ENCODE measurements around the gene PARP4.
"Not testable (repeated sequence)": the region's sequence is repeated elsewhere in the genome, so short reads cannot be mapped to it uniquely, and the experiment has no call there.

PARP4 gene

DNA sequence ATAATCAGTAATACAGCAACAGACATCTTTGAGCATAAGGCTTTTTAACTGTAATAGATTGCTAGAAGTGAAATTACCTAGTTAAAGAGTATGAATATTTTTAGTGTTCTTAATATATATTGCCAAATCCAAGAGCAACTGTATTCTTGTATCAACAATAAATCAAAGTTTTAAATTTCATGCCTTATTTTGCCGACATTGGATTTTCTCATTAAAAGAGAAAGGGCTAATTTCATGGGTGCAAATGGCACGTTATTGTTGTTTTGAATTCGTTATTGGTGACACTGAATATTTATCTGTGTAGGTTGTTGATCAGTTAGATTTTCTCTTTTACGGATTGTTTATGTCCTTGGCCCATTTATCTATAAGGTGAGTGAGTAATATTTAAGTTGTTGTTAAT lies 106.1 kb downstream of the PARP4 start:
- Histone ChIP-seq H3K4me1 (ENCODE audit: control insufficient read depth in 1 of 2, insufficient read depth in 2 of 2, low read length in 2 of 2) (no peaks in the 10 kb centered on the region), H3K27ac (ENCODE audit: low read depth, low read length) (no peak overlapping the region), H2BK120ac (ENCODE audit: insufficient read depth, low read length, poor library complexity) (no peak overlapping the region), H3K79me2 (ENCODE audit: control insufficient read depth, insufficient read depth, low read length, poor library complexity) (no peaks in the 10 kb centered on the region), H3K79me1 (ENCODE audit: low read length) (no peaks in the 10 kb centered on the region), H3K9ac (ENCODE audit: low read length) (no peak overlapping the region), H3K18ac (ENCODE audit: low read length) (no peak overlapping the region), H3K36me3 (ENCODE audit: control insufficient read depth in 1 of 2, insufficient read depth in 2 of 2, low read length in 2 of 2) (no peaks in the 10 kb centered on the region), H3K9me3 (ENCODE audit: insufficient read depth, low read depth, low read length) (no peaks in the 10 kb centered on the region), H2AK5ac (ENCODE audit: low read length) (no peak overlapping the region), H3K4me2 (ENCODE audit: low read length) (no peak overlapping the region), H3K27me3 (ENCODE audit: insufficient read depth, low read length) (no peaks in the 10 kb centered on the region), H4K12ac (ENCODE audit: low read depth, low read length) (no peak overlapping the region), H3K4me3 (ENCODE audit: low read depth, low read length) (no peak overlapping the region), H3K23ac (ENCODE audit: low read length) (no peak overlapping the region), H4K8ac (ENCODE audit: low read depth, low read length) (no peak overlapping the region), H3K14ac (ENCODE audit: low read length) (no peak overlapping the region), H2AFZ (ENCODE audit: insufficient read depth, low read length, poor library complexity) (no peak overlapping the region), H2BK12ac (ENCODE audit: low read length) (no peak overlapping the region), H4K91ac (ENCODE audit: low read depth, low read length) (no peak overlapping the region), H3K4ac (ENCODE audit: low read depth, low read length) (no peak overlapping the region), H2BK5ac (ENCODE audit: low read depth, low read length, poor library complexity) (no peak overlapping the region)
- DNase-seq, result no peak
- WGBS (ENCODE audit: extremely low coverage, insufficient coverage, insufficient read length), result no CpG with 5 or more reads among the region's 4 CpGs

DNA sequence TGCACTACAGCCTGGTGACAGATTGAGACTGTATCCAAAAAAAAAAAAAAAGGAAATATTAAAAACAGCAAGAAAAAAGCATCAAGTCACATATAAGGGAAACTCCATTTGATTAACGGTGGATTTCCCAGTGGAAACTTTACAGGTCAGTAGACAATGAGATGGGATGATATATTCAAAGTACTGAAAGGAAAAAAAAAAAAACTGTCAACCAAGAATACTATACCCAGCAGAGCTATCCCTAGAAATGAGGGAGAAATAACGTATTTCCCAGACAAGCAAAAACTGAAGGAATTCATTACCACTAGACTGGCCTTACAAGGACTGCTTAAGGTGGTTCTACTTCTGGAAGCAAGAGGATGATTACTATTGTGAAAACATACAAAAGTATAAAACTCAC lies 115.8 kb downstream of the PARP4 start:
- no peaks in the 10 kb centered on the region for H3K79me2 ChIP-seq (ENCODE audit: control insufficient read depth, insufficient read depth, low read length, poor library complexity)
- H3K23ac ChIP-seq (ENCODE audit: low read length), result no peak overlapping the region
- no peak overlapping the region for H4K91ac ChIP-seq (ENCODE audit: low read depth, low read length)
- H2AFZ ChIP-seq (ENCODE audit: insufficient read depth, low read length, poor library complexity), result no peak overlapping the region
- H2AK5ac ChIP-seq (ENCODE audit: low read length), result no peak overlapping the region
- H3K36me3 ChIP-seq (ENCODE audit: control insufficient read depth in 1 of 2, insufficient read depth in 2 of 2, low read length in 2 of 2), result no peaks in the 10 kb centered on the region
- no peak overlapping the region for H3K4me3 ChIP-seq (ENCODE audit: low read depth, low read length)
- no peaks in the 10 kb centered on the region for H3K27me3 ChIP-seq (ENCODE audit: insufficient read depth, low read length)
- no peaks in the 10 kb centered on the region for H3K79me1 ChIP-seq (ENCODE audit: low read length)
- H2BK12ac ChIP-seq (ENCODE audit: low read length), result no peak overlapping the region
- no peak overlapping the region for H3K4ac ChIP-seq (ENCODE audit: low read depth, low read length)
- no peak for DNase-seq
- H3K9me3 ChIP-seq (ENCODE audit: insufficient read depth, low read depth, low read length), result peaks cover 7% of the 10 kb centered on the region
- no peak overlapping the region for H4K8ac ChIP-seq (ENCODE audit: low read depth, low read length)
- H2BK120ac ChIP-seq (ENCODE audit: insufficient read depth, low read length, poor library complexity), result no peak overlapping the region
- no peak overlapping the region for H3K18ac ChIP-seq (ENCODE audit: low read length)
- H3K4me2 ChIP-seq (ENCODE audit: low read length), result no peak overlapping the region
- WGBS (ENCODE audit: extremely low coverage, insufficient coverage, insufficient read length), result no CpG with 5 or more reads among the region's 2 CpGs
- H3K9ac ChIP-seq (ENCODE audit: low read length), result no peak overlapping the region
- H3K27ac ChIP-seq (ENCODE audit: low read depth, low read length), result no peak overlapping the region
- H4K12ac ChIP-seq (ENCODE audit: low read depth, low read length), result no peak overlapping the region
- H3K4me1 ChIP-seq (ENCODE audit: control insufficient read depth in 1 of 2, insufficient read depth in 2 of 2, low read length in 2 of 2), result no peaks in the 10 kb centered on the region
- no peak overlapping the region for H2BK5ac ChIP-seq (ENCODE audit: low read depth, low read length, poor library complexity)
- no peak overlapping the region for H3K14ac ChIP-seq (ENCODE audit: low read length)

DNA sequence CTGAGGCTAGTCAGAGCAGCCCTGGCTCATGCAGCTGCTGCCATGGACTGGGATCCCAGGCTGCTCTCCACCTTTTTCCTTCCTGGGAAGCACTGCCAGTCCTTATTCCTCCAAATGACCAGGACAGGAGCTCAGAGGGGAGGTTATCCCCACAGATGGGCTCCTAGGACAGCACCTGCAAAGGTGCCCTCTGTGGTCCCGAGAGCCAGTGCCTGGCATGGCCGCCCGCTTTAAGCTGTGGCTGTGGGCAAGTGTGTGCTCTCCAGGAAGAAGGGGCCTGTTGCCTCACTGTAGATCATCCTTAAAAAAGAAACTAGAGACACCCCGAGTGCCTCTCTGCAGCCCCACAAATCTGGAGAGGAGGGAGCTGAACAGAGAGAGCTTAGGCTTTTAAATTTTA lies 119.6 kb downstream of the PARP4 start:
- no peak for DNase-seq
- WGBS (ENCODE audit: extremely low coverage, insufficient coverage, insufficient read length), result no CpG with 5 or more reads among the region's 4 CpGs
- no peaks in the 10 kb centered on the region for H3K4me1 ChIP-seq (ENCODE audit: control insufficient read depth in 1 of 2, insufficient read depth in 2 of 2, low read length in 2 of 2)

DNA sequence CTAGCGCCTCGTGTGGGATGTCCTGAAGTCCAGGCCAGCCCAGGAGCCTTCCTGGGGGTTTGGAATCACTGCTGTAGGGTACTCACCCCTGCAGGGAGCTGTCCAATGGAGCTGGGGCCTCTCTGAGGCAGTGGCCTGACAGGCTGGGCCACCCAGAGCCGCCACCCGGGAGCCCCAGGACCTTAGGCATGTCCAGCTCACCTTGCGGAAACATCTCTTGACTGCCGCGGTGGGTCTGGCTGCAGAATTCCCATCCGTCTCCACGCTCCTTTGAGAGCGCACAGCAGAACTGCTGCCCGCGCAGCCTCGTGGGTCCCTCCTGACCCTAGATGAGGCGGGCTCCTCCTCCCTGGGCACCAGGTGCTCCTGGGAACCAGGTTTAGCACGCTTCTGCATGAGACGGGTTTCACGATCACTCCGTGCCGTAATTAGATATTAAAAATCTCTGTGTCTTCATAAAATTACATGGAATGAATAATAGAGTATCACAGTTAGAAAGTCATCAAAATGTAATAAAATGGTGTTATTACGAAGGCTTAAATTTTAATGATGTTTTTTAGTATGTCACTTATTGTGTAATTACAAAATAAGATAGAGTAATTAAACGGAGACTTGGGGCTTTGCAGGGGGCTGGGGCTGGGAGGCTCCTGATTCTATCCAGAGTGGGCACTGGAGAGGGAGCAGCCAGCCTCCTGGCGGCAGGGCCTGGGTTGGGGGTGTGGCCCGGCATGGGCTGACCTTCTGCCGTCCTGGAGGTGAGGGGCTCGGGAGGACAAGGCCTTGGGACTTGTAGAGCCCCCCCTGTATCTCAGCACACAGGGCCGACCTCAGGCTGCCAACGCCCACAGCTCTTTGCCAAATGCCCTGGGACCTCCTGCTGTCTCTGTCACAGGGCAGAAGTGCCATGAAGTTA lies 120.6 kb downstream of the PARP4 start:
- not testable (repeated sequence) for H3K27ac ChIP-seq (ENCODE audit: low read depth, low read length); H3K4me1 ChIP-seq (ENCODE audit: control insufficient read depth in 1 of 2, insufficient read depth in 2 of 2, low read length in 2 of 2); H2AK5ac ChIP-seq (ENCODE audit: low read length); H3K4ac ChIP-seq (ENCODE audit: low read depth, low read length); H3K4me3 ChIP-seq (ENCODE audit: low read depth, low read length); H2BK5ac ChIP-seq (ENCODE audit: low read depth, low read length, poor library complexity); H3K23ac ChIP-seq (ENCODE audit: low read length); H3K27me3 ChIP-seq (ENCODE audit: insufficient read depth, low read length); H3K9me3 ChIP-seq (ENCODE audit: insufficient read depth, low read depth, low read length); H3K36me3 ChIP-seq (ENCODE audit: control insufficient read depth in 1 of 2, insufficient read depth in 2 of 2, low read length in 2 of 2); H2BK12ac ChIP-seq (ENCODE audit: low read length); DNase-seq; H3K4me2 ChIP-seq (ENCODE audit: low read length); H2BK120ac ChIP-seq (ENCODE audit: insufficient read depth, low read length, poor library complexity); H4K12ac ChIP-seq (ENCODE audit: low read depth, low read length); H2AFZ ChIP-seq (ENCODE audit: insufficient read depth, low read length, poor library complexity); H3K9ac ChIP-seq (ENCODE audit: low read length); H4K8ac ChIP-seq (ENCODE audit: low read depth, low read length); H3K18ac ChIP-seq (ENCODE audit: low read length); H4K91ac ChIP-seq (ENCODE audit: low read depth, low read length); H3K79me1 ChIP-seq (ENCODE audit: low read length); H3K14ac ChIP-seq (ENCODE audit: low read length); H3K79me2 ChIP-seq (ENCODE audit: control insufficient read depth, insufficient read depth, low read length, poor library complexity)
- no CpG with 5 or more reads among the region's 27 CpGs for WGBS (ENCODE audit: extremely low coverage, insufficient coverage, insufficient read length)

More for the DNA sequence above, 119.6 kb downstream of the PARP4 start:
- Histone ChIP-seq H3K79me1 (ENCODE audit: low read length) (no peaks in the 10 kb centered on the region), H3K4ac (ENCODE audit: low read depth, low read length) (no peak overlapping the region), H3K18ac (ENCODE audit: low read length) (no peak overlapping the region), H4K91ac (ENCODE audit: low read depth, low read length) (no peak overlapping the region), H3K4me2 (ENCODE audit: low read length) (no peak overlapping the region), H4K8ac (ENCODE audit: low read depth, low read length) (no peak overlapping the region), H2BK120ac (ENCODE audit: insufficient read depth, low read length, poor library complexity) (no peak overlapping the region), H3K36me3 (ENCODE audit: control insufficient read depth in 1 of 2, insufficient read depth in 2 of 2, low read length in 2 of 2) (no peaks in the 10 kb centered on the region), H2BK5ac (ENCODE audit: low read depth, low read length, poor library complexity) (no peak overlapping the region), H3K9ac (ENCODE audit: low read length) (no peak overlapping the region), H3K27ac (ENCODE audit: low read depth, low read length) (no peak overlapping the region), H3K4me3 (ENCODE audit: low read depth, low read length) (no peak overlapping the region), H2AK5ac (ENCODE audit: low read length) (no peak overlapping the region), H3K23ac (ENCODE audit: low read length) (no peak overlapping the region), H3K27me3 (ENCODE audit: insufficient read depth, low read length) (no peaks in the 10 kb centered on the region), H2AFZ (ENCODE audit: insufficient read depth, low read length, poor library complexity) (no peak overlapping the region), H3K9me3 (ENCODE audit: insufficient read depth, low read depth, low read length) (peaks cover 6% of the 10 kb centered on the region), H4K12ac (ENCODE audit: low read depth, low read length) (no peak overlapping the region), H2BK12ac (ENCODE audit: low read length) (no peak overlapping the region), H3K79me2 (ENCODE audit: control insufficient read depth, insufficient read depth, low read length, poor library complexity) (no peaks in the 10 kb centered on the region), H3K14ac (ENCODE audit: low read length) (no peak overlapping the region)

Measured in trophoblast cell (in vitro differentiated cells and primary cell).